IgD-negative memory B cell (primary cell): ENCODE data around the gene AKT3. TPM values are rescaled to one million over a fixed set of nuclear protein-coding genes. Genes with fewer than 3 reads are reported as not detected.
"Not testable (repeated sequence)": the region's sequence is repeated elsewhere in the genome, so short reads cannot be mapped to it uniquely, and the experiment has no call there.

Source experiments
- H3K27ac Mint-ChIP-seq, 3 donors: one replicate each; pipeline ENCODE4 v1.8.0; 2020 to 2022; ENCODE audit warnings: mild to moderate bottlenecking in 3 of 3, mixed read lengths in 3 of 3, moderate library complexity in 1 of 3
- H3K27me3 Mint-ChIP-seq: one replicate; pipeline ENCODE4 v1.8.0; 2021; ENCODE audit warnings: mixed read lengths
- H3K36me3 Mint-ChIP-seq: one replicate; pipeline ENCODE4 v1.8.0; 2020; ENCODE audit warnings: mild to moderate bottlenecking, mixed read lengths
- H3K4me1 Mint-ChIP-seq, 3 donors: one replicate each; pipeline ENCODE4 v1.8.0; 2020 to 2022; ENCODE audit warnings: mixed read lengths in 3 of 3, mild to moderate bottlenecking in 1 of 3
- H3K4me3 Mint-ChIP-seq, 4 donors: one replicate each; pipeline ENCODE4 v1.8.0; 2020 to 2022; ENCODE audit warnings: mild to moderate bottlenecking in 4 of 4, mixed read lengths in 4 of 4, moderate library complexity in 3 of 4
- H3K9me3 Mint-ChIP-seq, 3 donors: one replicate each; pipeline ENCODE4 v1.8.0; 2020 to 2021; ENCODE audit warnings: mixed read lengths in 3 of 3, mild to moderate bottlenecking in 1 of 3
- polyA plus RNA-seq: library from polyadenylated mRNA; unstranded; fragments of 300-500 nt; fragmentation: Illumina TruSeq; gene quantifications from one replicate; pipeline ENCODE4 v1.2.3, GENCODE V29; 2021

AKT3 gene
- polyA plus RNA-seq, 1 donor from 2014 or later, result 1.0 TPM

DNA sequence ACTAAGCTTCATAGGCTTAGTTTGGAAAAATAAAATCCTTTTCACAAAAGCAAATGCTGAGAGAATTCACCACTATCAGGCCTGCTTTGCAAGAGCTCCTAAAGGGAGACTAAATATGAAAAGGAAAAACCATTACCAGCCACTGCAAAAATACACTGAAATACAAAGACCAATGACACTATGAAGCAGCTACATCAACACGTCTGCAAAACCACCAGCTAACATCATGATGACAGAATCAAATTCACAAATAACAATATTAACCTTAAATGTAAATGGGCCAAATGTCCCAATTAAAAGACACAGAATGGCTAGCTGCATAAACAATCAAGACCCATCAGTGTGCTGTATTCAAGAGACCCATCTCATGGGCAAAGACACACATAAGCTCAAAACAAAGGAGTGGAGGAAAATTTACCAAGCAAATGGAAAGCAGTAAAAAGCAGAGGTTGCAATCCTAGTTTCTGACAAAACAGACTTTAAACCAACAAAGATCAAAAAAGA lies 28.8 kb downstream of the AKT3 start:
- Mint-ChIP-seq H3K9me3 (peaks cover 6 to 19% (median 12%) of the 10 kb centered on the region in 3 donors), H3K36me3 (peaks cover 20% of the 10 kb centered on the region), H3K27ac (no peak overlapping the region), H3K4me3 (no peak overlapping the region), H3K4me1 (peaks cover 7 to 18% (median 10%) of the 10 kb centered on the region in 3 donors), H3K27me3 (no peaks in the 10 kb centered on the region)

DNA sequence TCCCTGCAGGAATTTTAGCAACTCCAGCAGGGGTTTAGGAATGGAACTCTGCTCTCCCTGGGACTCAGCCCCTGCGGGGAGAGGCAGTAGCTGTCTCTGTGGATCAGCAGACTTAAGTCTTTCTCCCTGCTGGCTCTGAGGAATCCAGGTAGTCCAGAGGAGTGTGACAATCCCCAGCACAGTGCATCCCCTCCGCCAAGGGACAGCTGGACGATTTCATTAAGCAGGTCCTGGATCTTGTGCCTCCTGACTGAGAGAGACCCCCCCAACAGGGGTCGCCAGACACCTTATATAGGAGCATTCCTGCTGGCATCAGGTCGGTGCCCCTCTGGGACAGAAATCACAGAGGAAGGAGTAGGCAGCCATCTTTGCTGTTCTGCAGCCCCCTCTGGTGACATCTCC lies 30.6 kb downstream of the AKT3 start:
- peaks cover 8 to 22% (median 12%) of the 10 kb centered on the region in 3 donors for H3K9me3 Mint-ChIP-seq

DNA sequence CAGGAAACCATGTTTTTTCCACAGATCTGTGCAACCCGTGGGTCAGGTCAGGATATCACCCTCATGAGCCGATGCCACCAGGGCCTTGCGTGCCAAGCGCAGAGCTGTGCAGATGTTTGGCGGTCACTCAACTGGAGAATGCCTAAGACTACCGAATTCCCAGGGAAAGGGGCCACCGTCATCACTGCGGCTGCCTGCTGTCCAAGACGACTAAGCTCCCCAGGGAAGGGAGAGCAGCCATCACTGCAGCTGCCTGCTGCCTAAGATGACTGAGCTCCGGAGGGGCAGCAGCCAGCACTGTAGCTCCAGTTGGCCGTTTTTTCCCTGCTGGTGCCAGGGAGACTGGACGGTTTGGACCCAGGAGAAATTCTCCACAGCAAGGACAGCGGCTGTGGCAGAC lies 31.1 kb downstream of the AKT3 start:
- H3K4me3 Mint-ChIP-seq, result no peak overlapping the region
- H3K27ac Mint-ChIP-seq, result no peak overlapping the region
- H3K36me3 Mint-ChIP-seq, result peaks cover 25% of the 10 kb centered on the region
- H3K27me3 Mint-ChIP-seq, result no peaks in the 10 kb centered on the region
- H3K4me1 Mint-ChIP-seq, result peaks cover 10 to 21% (median 13%) of the 10 kb centered on the region in 3 donors
- peaks cover 9 to 22% (median 12%) of the 10 kb centered on the region in 3 donors for H3K9me3 Mint-ChIP-seq

More for the DNA sequence above, 30.6 kb downstream of the AKT3 start:
- H3K4me1 Mint-ChIP-seq, result peaks cover 10 to 24% (median 11%) of the 10 kb centered on the region in 3 donors
- no peaks in the 10 kb centered on the region for H3K27me3 Mint-ChIP-seq
- H3K4me3 Mint-ChIP-seq, result no peak overlapping the region
- H3K27ac Mint-ChIP-seq, result no peak overlapping the region
- peaks cover 26% of the 10 kb centered on the region for H3K36me3 Mint-ChIP-seq

DNA sequence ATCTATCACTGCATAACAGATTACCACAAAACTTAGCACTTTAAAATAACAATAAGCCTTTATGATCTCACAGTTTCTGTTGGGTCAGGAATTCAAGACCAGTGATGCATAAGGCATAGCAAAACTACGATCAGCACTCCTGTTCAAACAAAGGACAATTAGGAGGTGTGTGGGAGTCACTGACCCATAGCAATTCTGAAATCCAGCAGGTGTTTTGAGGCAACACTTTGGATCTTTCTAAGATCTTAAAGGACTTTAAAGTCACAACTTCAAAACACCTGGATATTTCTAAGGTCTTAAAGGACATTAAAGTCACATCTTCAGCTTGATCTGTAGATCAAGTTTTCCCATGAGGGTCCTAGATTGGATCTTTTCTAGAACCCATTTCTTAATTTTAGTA lies 35.3 kb downstream of the AKT3 start:
- Mint-ChIP-seq H3K27ac (no peak overlapping the region), H3K4me3 (no peak overlapping the region), H3K36me3 (peaks cover 14% of the 10 kb centered on the region), H3K9me3 (peaks cover 2 to 3% (median 3%) of the 10 kb centered on the region in 3 donors), H3K4me1 (peaks cover 6 to 19% (median 10%) of the 10 kb centered on the region in 3 donors), H3K27me3 (no peaks in the 10 kb centered on the region)

DNA sequence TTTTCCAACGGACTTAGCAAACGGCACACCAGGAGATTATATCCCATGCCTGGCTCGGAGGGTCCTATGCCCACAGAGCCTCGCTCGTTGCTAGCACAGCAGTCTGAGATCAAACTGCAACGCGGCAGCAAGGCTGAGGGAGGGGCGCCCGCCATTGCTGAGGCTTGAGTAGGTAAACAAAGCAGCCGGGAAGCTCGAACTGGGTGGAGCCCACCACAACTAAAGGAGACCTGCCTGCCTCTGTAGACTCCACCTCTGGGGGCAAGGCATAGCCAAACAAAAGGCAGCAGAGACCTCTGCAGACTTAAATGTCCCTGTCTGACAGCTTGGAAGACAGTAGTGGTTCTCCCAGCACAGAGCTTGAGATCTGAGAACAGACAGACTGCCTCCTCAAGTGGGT lies 42.7 kb downstream of the AKT3 start:
- H3K4me1 Mint-ChIP-seq, result peaks cover 18 to 31% (median 24%) of the 10 kb centered on the region in 3 donors
- H3K36me3 Mint-ChIP-seq, H3K9me3 Mint-ChIP-seq, H3K27me3 Mint-ChIP-seq, H3K4me3 Mint-ChIP-seq, H3K27ac Mint-ChIP-seq: not testable (repeated sequence)

DNA sequence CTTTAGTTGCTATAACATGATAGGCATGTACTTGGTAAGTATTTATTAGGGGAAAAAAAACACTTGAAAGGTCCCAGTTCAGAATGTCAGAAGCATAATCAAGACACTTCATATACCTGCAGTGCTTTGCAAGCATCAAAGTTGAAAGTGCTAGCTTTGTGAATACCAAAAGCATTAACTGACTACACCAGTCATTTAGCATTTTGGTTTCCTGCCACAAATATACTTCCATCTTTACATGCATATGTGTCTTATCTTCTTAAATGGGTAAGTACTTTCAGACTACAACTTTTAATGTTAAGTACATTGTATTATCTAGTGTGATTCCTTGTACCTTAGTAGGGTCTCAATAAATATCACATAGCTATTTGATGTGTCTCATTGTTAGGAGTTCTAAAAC lies 43.7 kb downstream of the AKT3 start:
- Mint-ChIP-seq H3K9me3 (no peaks in the 10 kb centered on the region), H3K27ac (no peak overlapping the region), H3K27me3 (no peaks in the 10 kb centered on the region), H3K4me1 (peaks cover 18 to 39% (median 34%) of the 10 kb centered on the region in 3 donors), H3K36me3 (peaks cover 8% of the 10 kb centered on the region), H3K4me3 (no peak overlapping the region)

DNA sequence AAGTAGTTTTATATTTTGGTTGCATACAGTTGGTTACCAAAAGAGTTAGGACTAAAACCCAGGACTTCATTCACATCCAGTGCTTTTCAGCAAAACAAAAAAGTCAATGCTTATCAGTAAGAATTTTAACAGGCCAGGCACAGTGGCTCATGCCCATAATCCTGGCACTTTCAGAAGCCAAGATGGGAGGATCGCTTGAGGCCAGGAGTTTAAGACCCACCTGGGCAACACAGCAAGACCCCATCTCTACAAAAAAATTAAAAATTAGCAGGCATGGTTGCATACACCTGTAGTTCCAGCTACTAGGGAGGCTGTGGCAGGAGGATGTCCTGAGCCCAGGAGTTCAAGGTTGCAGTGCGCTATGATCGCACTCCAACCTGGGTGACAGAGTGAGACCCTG lies 47.3 kb downstream of the AKT3 start:
- Mint-ChIP-seq H3K4me1 (peaks cover 5 to 42% (median 27%) of the 10 kb centered on the region in 3 donors), H3K36me3 (peaks cover 7% of the 10 kb centered on the region), H3K27me3 (no peaks in the 10 kb centered on the region), H3K27ac (no peak overlapping the region), H3K9me3 (no peaks in the 10 kb centered on the region), H3K4me3 (no peak overlapping the region)

DNA sequence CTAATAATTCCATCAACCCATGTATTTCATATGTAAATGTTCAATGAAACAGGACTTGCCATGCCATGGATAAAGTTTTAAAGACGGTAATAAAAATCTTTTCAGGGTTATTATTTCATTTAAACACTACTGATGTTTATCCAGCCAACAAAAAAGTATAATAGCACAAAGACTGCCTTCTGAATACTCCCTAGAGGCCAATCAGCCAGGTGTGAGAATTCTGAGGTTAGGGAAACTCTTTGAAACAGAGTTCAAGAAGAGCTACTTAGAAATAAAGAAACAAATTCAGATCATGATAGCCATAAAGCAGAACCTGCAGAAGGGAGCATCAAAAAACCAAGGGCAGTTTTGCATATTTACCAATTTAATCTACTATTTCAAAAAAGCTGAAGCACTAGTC lies 48.7 kb downstream of the AKT3 start:
- Mint-ChIP-seq H3K27ac (no peak overlapping the region), H3K27me3 (no peaks in the 10 kb centered on the region), H3K4me3 (no peak overlapping the region), H3K4me1 (peaks cover 2 to 42% (median 30%) of the 10 kb centered on the region in 3 donors), H3K9me3 (no peaks in the 10 kb centered on the region), H3K36me3 (peaks cover 10% of the 10 kb centered on the region)

DNA sequence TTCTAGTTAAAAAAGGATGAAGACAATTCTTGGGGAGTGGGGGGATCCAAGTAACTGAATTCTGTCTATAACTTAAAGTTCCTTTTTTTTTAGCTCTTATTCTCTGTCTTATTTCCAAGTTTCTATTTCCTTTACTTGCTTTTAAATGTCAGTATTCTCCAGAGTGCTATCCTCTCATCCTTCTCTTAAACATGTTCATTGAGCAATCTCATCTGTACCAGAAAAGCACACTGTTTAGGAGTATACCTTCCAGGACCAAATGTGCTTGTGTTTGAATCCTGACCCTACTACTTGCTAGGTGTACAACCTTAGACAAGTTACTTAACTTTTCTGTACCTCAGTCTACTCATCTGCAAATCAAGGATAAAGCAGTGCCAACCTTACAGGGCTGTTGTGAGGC lies 50.1 kb downstream of the AKT3 start:
- Mint-ChIP-seq H3K36me3 (peaks cover 13% of the 10 kb centered on the region), H3K27ac (no peak overlapping the region), H3K9me3 (no peaks in the 10 kb centered on the region), H3K4me3 (no peak overlapping the region), H3K4me1 (peaks cover 5 to 27% (median 27%) of the 10 kb centered on the region in 3 donors), H3K27me3 (no peaks in the 10 kb centered on the region)

DNA sequence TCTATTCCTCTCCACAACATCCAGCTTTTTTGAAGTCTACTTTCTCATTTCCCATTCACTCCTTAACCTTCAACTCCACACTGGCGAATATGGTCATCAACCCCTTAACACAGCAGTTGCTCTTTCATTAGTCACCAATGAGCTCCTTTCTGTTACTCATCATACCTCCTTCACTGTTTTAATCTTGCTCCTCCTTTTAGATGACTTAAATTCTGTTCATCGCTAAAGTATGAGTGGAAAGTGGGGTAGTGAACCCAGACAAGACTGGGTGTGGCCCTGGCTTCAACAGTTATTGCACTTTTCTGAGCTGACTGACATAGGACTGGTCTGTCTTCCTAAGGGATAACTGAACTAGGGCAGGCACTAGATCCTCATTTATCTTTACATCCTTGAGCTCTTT lies 51.3 kb downstream of the AKT3 start:
- Mint-ChIP-seq H3K4me1 (peaks cover 10 to 26% (median 24%) of the 10 kb centered on the region in 3 donors), H3K27ac (no peak overlapping the region), H3K4me3 (peak overlapping the region in 1 of 4 donors; percentile 4), H3K9me3 (no peaks in the 10 kb centered on the region), H3K27me3 (no peaks in the 10 kb centered on the region), H3K36me3 (peaks cover 13% of the 10 kb centered on the region)

DNA sequence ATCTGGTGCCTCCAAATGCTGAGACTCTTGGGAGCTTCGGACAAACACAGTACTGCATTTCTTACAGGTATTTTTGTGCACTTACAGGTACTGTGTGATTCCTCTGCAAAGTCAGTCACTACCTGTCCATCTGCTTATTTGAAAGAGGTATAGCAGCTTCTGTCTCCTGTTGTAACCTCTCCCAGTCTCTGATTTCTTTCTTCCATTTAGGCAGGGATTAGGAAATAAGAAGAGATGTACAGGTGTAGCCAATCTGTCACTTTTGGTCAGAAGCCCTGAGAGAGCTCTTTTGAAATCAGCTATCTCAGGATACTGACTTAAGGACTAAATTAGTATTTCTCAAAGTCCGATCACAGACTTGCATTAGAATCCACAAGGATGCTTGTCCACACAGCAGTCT lies 54.0 kb downstream of the AKT3 start:
- Mint-ChIP-seq H3K36me3 (peaks cover 9% of the 10 kb centered on the region), H3K4me1 (peaks cover 10 to 27% (median 15%) of the 10 kb centered on the region in 3 donors), H3K9me3 (no peaks in the 10 kb centered on the region), H3K27ac (peak overlapping the region in 1 of 3 donors; percentile 9), H3K4me3 (no peak overlapping the region), H3K27me3 (no peaks in the 10 kb centered on the region)

DNA sequence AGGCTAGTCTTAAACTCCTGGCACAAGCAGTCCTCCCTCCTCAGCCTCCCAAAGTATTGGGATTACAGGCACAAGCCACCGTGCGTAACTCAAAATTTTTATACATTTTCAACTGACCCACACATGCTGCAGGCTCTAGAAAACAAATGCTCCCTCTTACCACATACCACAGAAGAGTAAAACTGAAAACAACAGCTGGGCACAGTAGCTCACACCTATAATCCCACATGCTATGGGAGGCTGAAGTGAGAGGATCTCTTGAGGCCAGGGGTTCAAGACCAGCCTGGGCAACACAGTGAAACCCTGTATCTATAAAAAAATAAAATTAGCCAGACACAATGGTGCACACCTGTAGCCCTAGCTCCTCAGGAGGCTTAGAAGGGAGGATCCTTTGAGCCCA lies 56.7 kb downstream of the AKT3 start:
- Mint-ChIP-seq H3K36me3 (peaks cover 10% of the 10 kb centered on the region), H3K4me3 (no peak overlapping the region), H3K27ac (no peak overlapping the region), H3K4me1 (peaks cover 4 to 29% (median 12%) of the 10 kb centered on the region in 3 donors), H3K9me3 (no peaks in the 10 kb centered on the region), H3K27me3 (no peaks in the 10 kb centered on the region)

DNA sequence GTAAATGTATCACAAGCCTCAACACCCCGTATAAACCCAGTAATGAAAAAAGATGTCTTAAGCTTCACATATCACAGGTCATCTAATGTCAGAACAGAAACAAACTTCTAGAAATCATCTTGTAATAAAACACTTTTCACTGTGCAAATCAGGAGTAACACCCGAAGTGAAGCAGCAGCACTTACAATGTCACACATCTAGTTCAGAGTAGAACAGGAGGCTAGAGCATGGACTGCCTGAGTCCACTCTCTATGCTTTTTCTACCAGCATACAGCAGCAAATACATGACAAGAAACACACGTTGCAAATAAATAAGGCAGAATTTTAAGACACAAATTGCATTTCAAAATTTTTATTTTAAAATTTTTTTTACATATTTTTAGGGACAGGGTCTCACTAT lies 57.2 kb downstream of the AKT3 start:
- no peak overlapping the region for H3K4me3 Mint-ChIP-seq
- H3K27me3 Mint-ChIP-seq, result no peaks in the 10 kb centered on the region
- peaks cover 10% of the 10 kb centered on the region for H3K36me3 Mint-ChIP-seq
- H3K4me1 Mint-ChIP-seq, result peaks cover 4 to 29% (median 12%) of the 10 kb centered on the region in 3 donors
- no peaks in the 10 kb centered on the region for H3K9me3 Mint-ChIP-seq
- peak overlapping the region in 1 of 3 donors; percentile 21 for H3K27ac Mint-ChIP-seq

DNA sequence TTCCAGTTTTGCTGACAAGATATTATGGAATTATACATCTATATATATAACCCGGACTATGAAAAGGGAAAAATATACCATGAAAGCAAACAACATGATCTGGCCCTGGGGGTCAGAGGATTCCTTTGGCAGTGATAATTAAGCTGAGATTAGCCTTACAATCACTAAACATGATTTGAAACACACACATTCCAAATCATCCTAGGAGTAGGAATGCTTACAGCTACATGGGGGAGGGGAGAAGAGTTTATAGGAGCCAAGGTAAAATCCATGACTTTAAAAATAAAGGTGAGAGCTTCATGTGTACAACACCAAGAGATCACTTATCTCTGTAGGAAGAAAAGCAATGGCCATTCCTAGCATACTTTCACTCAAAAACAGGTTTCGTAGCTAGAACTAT lies 57.6 kb downstream of the AKT3 start:
- Mint-ChIP-seq H3K27ac (peak overlapping the region in 1 of 3 donors; percentile 21), H3K4me3 (no peak overlapping the region), H3K27me3 (no peaks in the 10 kb centered on the region), H3K4me1 (peaks cover 4 to 28% (median 12%) of the 10 kb centered on the region in 3 donors), H3K9me3 (no peaks in the 10 kb centered on the region), H3K36me3 (peaks cover 14% of the 10 kb centered on the region)

DNA sequence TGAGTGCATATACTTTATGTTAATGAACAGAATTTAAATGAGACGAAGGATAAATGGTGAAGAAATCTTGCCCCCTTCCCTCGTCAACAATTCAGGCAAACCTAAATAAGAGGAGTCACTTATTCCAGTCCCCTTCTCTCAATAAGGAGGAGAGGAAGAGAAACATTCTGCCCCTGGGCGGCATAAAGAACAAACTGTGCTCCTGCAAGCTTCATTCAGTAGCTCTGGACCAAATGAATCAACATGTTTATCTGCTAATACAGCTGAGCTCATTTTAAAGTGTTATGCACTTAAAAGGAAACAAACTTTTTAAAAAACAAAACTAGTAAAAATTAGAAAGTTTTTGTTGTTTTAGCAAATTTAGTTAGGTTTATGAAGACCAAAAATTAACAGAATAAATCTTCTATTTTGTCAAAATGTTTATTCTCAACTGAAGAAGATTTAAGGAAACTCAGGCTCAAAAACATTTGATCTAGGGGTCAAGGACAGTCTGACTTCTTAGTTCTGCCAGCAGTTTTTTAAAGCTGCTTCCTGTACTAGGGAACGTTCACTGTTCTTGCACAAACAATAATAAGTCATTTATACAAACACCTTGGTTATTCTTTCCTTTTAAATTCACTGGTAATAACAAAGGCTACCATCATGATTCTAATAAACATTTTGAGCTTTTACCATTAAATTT lies 58.3 kb downstream of the AKT3 start:
- no peak overlapping the region for H3K27ac Mint-ChIP-seq
- H3K4me3 Mint-ChIP-seq, result no peak overlapping the region
- H3K36me3 Mint-ChIP-seq, result peaks cover 14% of the 10 kb centered on the region
- no peaks in the 10 kb centered on the region for H3K27me3 Mint-ChIP-seq
- peaks cover 4 to 28% (median 13%) of the 10 kb centered on the region in 3 donors for H3K4me1 Mint-ChIP-seq
- no peaks in the 10 kb centered on the region for H3K9me3 Mint-ChIP-seq

DNA sequence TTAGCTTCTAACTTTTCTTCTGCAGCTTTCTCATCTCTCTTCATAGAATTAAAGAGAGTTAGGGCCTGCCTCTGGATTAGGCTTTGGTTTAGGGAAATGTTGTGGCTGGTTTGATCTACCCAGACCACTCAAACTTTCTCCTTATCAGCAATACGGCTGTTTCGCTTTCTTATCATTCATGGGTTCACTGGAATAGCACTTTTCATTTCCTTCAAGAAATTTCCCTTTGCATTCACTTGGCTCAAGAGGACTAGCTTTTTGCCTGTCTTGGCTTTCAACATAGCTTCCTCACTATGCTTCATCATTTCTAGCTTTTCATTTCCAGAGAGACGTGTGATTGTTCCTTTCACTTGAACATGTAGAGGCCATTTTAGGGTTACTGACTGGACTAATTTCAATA lies 59.6 kb downstream of the AKT3 start:
- Mint-ChIP-seq H3K4me3 (peak overlapping the region in 1 of 4 donors; percentile 9), H3K36me3 (peaks cover 10% of the 10 kb centered on the region)

More for the DNA sequence above, 59.6 kb downstream of the AKT3 start:
- Mint-ChIP-seq H3K4me1 (peaks cover 4 to 28% (median 14%) of the 10 kb centered on the region in 3 donors), H3K27ac (no peak overlapping the region), H3K9me3 (no peaks in the 10 kb centered on the region), H3K27me3 (no peaks in the 10 kb centered on the region)
